Measurements from ENCODE around the gene SRSF7.

DNA sequence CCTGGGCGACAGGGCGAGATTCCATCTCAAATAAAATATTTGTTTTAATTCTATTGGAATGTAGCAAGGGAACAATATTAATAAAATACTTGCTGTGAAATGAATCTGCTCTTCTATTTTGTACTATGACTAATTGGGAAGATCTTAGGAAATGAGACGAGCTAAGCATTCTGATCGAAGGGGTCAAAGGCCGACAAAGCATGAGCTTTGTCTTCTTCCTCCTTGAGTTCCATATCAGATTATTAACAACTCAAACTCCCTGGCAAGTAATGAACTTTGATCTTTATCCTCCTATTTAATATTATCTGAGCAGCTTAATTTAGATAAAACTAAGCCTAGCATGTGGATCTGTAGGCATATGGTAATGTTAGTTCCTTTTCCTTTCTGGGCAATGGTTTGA is 42.4 kb upstream of the SRSF7 start:
- TF ChIP-seq REST (IDR thresholded peaks at IDR 0.05; ENCODE audit: insufficient read depth in 1 of 2, low read depth in 2 of 2, low read length in 2 of 2) = no peak
- no peak for TF ChIP-seq POLR2AphosphoS5 (IDR thresholded peaks at IDR 0.05; ENCODE audit: low read depth, low read length)
- TF ChIP-seq TAF1 (IDR thresholded peaks at IDR 0.05; ENCODE audit: borderline replicate concordance, insufficient read depth, low read length) = no peak
- TF ChIP-seq SIN3A (IDR thresholded peaks at IDR 0.05; ENCODE audit: borderline replicate concordance, insufficient read depth, low read length) = no peak
